ENCODE measurements around the gene TUBB1.

GRCh38 chr20:58986968-58987517 is 32.2 kb upstream of the TUBB1 start:
- no peak for TF ChIP-seq CTCF (IDR thresholded peaks at IDR 0.05)
- no peak for TF ChIP-seq EZH2 (IDR thresholded peaks at IDR 0.05; ENCODE audit: borderline replicate concordance, insufficient read depth, low read depth, low read length, poor library complexity, severe bottlenecking)
